HCT116 (cell line): Measurements from ENCODE around the gene ADK. TPM values are rescaled to one million over a fixed set of nuclear protein-coding genes. Genes with fewer than 3 reads are reported as not detected.

Experiments used
- ATAC-seq: fragments of 200-7000 bp; cut with Tn5 transposase; 2 replicates; pipeline ENCODE4 v1.9.1; 2020; ENCODE audit warnings: mild to moderate bottlenecking, moderate library complexity
- BruUV-seq: library from RNA; stranded (reverse); fragments of 400-500 nt; replicated peaks from 2 replicates; lab custom pipeline; 2021; lab: Mats Ljungman, UMichigan
- CTCF ChIA-PET: fragments of 300-600 bp; sonication (Branson Sonifier 250); formaldehyde crosslinking; loops from one replicate; lab custom pipeline; 2021; ENCODE audit warnings: antibody characterized with exemption; lab: Charles Lee
- POLR2A ChIA-PET: fragments of 300-600, 350-600 bp; sonication (Branson Sonifier 250); formaldehyde crosslinking; loops from one replicate; lab custom pipeline; 2021; ENCODE audit warnings: antibody characterized with exemption; lab: Charles Lee
- RAD21 ChIA-PET, 2 experiments: fragments of 300-600 bp; sonication (Branson Sonifier 250); formaldehyde crosslinking; loops; one replicate each; lab custom pipeline; 2023; ENCODE audit warnings: low total read pairs in 2 of 2; ENCODE audit not compliant: uncharacterized antibody in 2 of 2, unreplicated experiment in 2 of 2, low non-redundant PET in 1 of 2; lab: Charles Lee
- DNase-seq: peaks from one replicate; pipeline ENCODE4 v3.0.0-alpha.2; 2010; ENCODE audit warnings: low read depth, low spot score
- H2AFZ ChIP-seq: fragments of 200-600 bp; shearing (Covaris generic), sonication (generic); 2 replicates; pipeline ENCODE4 v1.6.1; 2017; ENCODE audit warnings: low read depth, mixed run types, mixed read lengths, antibody characterized with exemption, low read length; ENCODE audit not compliant: poor library complexity, severe bottlenecking
- H3K27ac ChIP-seq: 2 replicates; pipeline ENCODE4 v1.5.1; 2012; ENCODE audit warnings: low read depth, low read length
- H3K27me3 ChIP-seq: fragments of 200-600 bp; sonication (generic); 2 replicates; pipeline ENCODE4 v1.6.1; 2016; ENCODE audit warnings: mixed run types, low read length, mixed read lengths; ENCODE audit not compliant: insufficient read depth
- H3K36me3 ChIP-seq, 2 experiments: fragments of 200-500 bp in 1 of 2; fragments of 200-600 bp in 1 of 2; sonication (Bioruptor generic) in 1 of 2; sonication (generic) in 1 of 2; 2 replicates each; pipeline versions ENCODE4 v1.5.1 to v1.6.1; 2014 to 2016; ENCODE audit warnings: low read length in 2 of 2, inconsistent platforms in 1 of 2, mixed read lengths in 1 of 2, mixed run types in 1 of 2; ENCODE audit not compliant: insufficient read depth in 2 of 2, control insufficient read depth in 1 of 2
- H3K4me1 ChIP-seq, 2 experiments: fragments of 200-600 bp in 1 of 2; sonication (generic) in 1 of 2; 2 replicates each; pipeline versions ENCODE4 v1.5.1 to v1.6.1; 2012 to 2017; ENCODE audit warnings: low read length in 2 of 2, inconsistent platforms in 1 of 2, mild to moderate bottlenecking in 1 of 2, mixed read lengths in 1 of 2, mixed run types in 1 of 2, moderate library complexity in 1 of 2; ENCODE audit not compliant: insufficient read depth in 2 of 2, control insufficient read depth in 1 of 2
- H3K4me2 ChIP-seq: fragments of 200-600 bp; sonication (generic); 2 replicates; pipeline ENCODE4 v1.6.1; 2017; ENCODE audit warnings: mixed run types, low read length, mixed read lengths
- H3K4me3 ChIP-seq, 2 experiments: fragments of 200-600 bp in 1 of 2; sonication (generic) in 1 of 2; replicated peaks in 1 of 2; 2 replicates each; pipeline ENCODE4 v1.5.1; 2011 to 2016; ENCODE audit warnings: low read length in 2 of 2, control low read depth in 1 of 2, low read depth in 1 of 2, mild to moderate bottlenecking in 1 of 2, mixed read lengths in 1 of 2, mixed run types in 1 of 2
- H3K79me2 ChIP-seq: fragments of 200-600 bp; sonication (generic); 2 replicates; pipeline ENCODE4 v1.6.1; 2017; ENCODE audit warnings: mild to moderate bottlenecking, mixed run types, low read length, moderate library complexity, mixed read lengths; ENCODE audit not compliant: insufficient read depth
- H3K9ac ChIP-seq: fragments of 200-600 bp; sonication (generic); 2 replicates; pipeline ENCODE4 v1.6.1; 2016; ENCODE audit warnings: low read length, mixed read lengths
- H3K9me2 ChIP-seq: fragments of 200-600 bp; sonication (generic), shearing (Covaris generic); 2 replicates; pipeline ENCODE4 v1.6.1; 2017; ENCODE audit warnings: mixed run types, mild to moderate bottlenecking, moderate library complexity; ENCODE audit not compliant: insufficient read depth
- H3K9me3 ChIP-seq, 2 experiments: fragments of 200-500 bp in 1 of 2; fragments of 200-600 bp in 1 of 2; sonication (Bioruptor generic) in 1 of 2; sonication (generic) in 1 of 2; 2 replicates each; pipeline ENCODE4 v1.6.1; 2014 to 2017; ENCODE audit warnings: low read length in 2 of 2, mixed read lengths in 2 of 2, inconsistent platforms in 1 of 2, low read depth in 1 of 2, mild to moderate bottlenecking in 1 of 2, mixed run types in 1 of 2, moderate library complexity in 1 of 2; ENCODE audit not compliant: control insufficient read depth in 1 of 2, insufficient read depth in 1 of 2
- H4K20me1 ChIP-seq: fragments of 200-600 bp; sonication (generic), shearing (Covaris generic); 2 replicates; pipeline ENCODE4 v1.6.1; 2017; ENCODE audit warnings: mixed run types, mild to moderate bottlenecking, moderate library complexity; ENCODE audit not compliant: insufficient read depth
- ATF3 ChIP-seq: IDR thresholded peaks from 2 replicates; pipeline ENCODE4 v1.6.1; 2012
- CBX3 ChIP-seq: IDR thresholded peaks from 2 replicates; pipeline ENCODE4 v1.6.1; 2012; ENCODE audit warnings: low read depth
- ELF1 ChIP-seq: IDR thresholded peaks from 2 replicates; pipeline ENCODE4 v1.6.1; 2012; ENCODE audit warnings: low read depth, borderline replicate concordance
- EZH2phosphoT487 ChIP-seq: fragments of 200-600 bp; IDR thresholded peaks from 2 replicates; pipeline ENCODE4 v1.6.1; 2018; ENCODE audit warnings: antibody characterized with exemption, borderline replicate concordance
- FOSL1 ChIP-seq: IDR thresholded peaks from 2 replicates; pipeline ENCODE4 v1.6.1; 2012; ENCODE audit warnings: low read depth
- JUND ChIP-seq: IDR thresholded peaks from 2 replicates; pipeline ENCODE4 v1.6.1; 2012
- MAX ChIP-seq: IDR thresholded peaks from 2 replicates; pipeline ENCODE4 v1.6.1; 2012
- POLR2A ChIP-seq: IDR thresholded peaks from 2 replicates; pipeline ENCODE4 v1.7.0; 2011; ENCODE audit warnings: borderline replicate concordance; ENCODE audit not compliant: insufficient read depth, insufficient read length; ENCODE audit errors: extremely low read depth
- POLR2AphosphoS5 ChIP-seq: IDR thresholded peaks from 2 replicates; pipeline ENCODE4 v1.6.1; 2011; ENCODE audit warnings: mild to moderate bottlenecking, low read depth, low read length, moderate library complexity
- REST ChIP-seq: IDR thresholded peaks from 2 replicates; pipeline ENCODE4 v1.6.1; 2012; ENCODE audit warnings: low read depth
- SIN3A ChIP-seq: IDR thresholded peaks from 2 replicates; pipeline ENCODE4 v1.6.1; 2012; ENCODE audit warnings: low read depth
- SP1 ChIP-seq: IDR thresholded peaks from 2 replicates; pipeline ENCODE4 v1.6.1; 2012; ENCODE audit warnings: low read depth
- SRF ChIP-seq: IDR thresholded peaks from 2 replicates; pipeline ENCODE4 v1.6.1; 2012; ENCODE audit warnings: low read depth
- YY1 ChIP-seq: IDR thresholded peaks from 2 replicates; pipeline ENCODE4 v1.6.1; 2011; ENCODE audit warnings: low read length, low read depth, moderate library complexity, mild to moderate bottlenecking; ENCODE audit not compliant: insufficient replicate concordance; ENCODE audit errors: extremely low read depth
- ZBTB33 ChIP-seq: IDR thresholded peaks from 2 replicates; pipeline ENCODE4 v1.6.1; 2011; ENCODE audit warnings: mild to moderate bottlenecking, low read length, moderate library complexity; ENCODE audit not compliant: insufficient replicate concordance; ENCODE audit errors: extremely low read depth
- ZFX ChIP-seq: fragments of 450-650 bp; IDR thresholded peaks from 2 replicates; pipeline ENCODE4 v1.6.1; 2017
- ZNF274 ChIP-seq: fragments of 200-500 bp; sonication (Bioruptor generic); IDR thresholded peaks from 2 replicates; pipeline ENCODE4 v1.6.1; 2014; ENCODE audit warnings: mild to moderate bottlenecking, low read depth, low read length, inconsistent platforms
- intact Hi-C: fragments of 100-400 bp; cut with micrococcal nuclease; formaldehyde crosslinking; loops from 2 replicates; pipeline ENCODE4 v1.10.0; 2022
- total RNA-seq: library from RNA; stranded (reverse); gene quantifications from one replicate; pipeline ENCODE4 v1.2.1, GENCODE V29; 2021; ENCODE audit not compliant: unreplicated experiment
- TF ChIP-seq, protein P1 (sequence below), 3 experiments: fragments of 200-600 bp in 1 of 3; sonication (generic) in 1 of 3; IDR thresholded peaks in 2 of 3; conservative IDR thresholded peaks in 1 of 3; 2 replicates each; pipeline ENCODE4 v1.5.1; 2012 to 2017; ENCODE audit warnings: low read depth in 2 of 3, low read length in 2 of 3, antibody characterized with exemption in 1 of 3, borderline replicate concordance in 1 of 3, control low read depth in 1 of 3, mild to moderate bottlenecking in 1 of 3, mixed read lengths in 1 of 3, mixed run types in 1 of 3, moderate library complexity in 1 of 3; ENCODE audit not compliant: insufficient read depth in 1 of 3

ADK gene
- total RNA-seq, 1 experiment from 2014 or later: 55.0 TPM

DNA sequence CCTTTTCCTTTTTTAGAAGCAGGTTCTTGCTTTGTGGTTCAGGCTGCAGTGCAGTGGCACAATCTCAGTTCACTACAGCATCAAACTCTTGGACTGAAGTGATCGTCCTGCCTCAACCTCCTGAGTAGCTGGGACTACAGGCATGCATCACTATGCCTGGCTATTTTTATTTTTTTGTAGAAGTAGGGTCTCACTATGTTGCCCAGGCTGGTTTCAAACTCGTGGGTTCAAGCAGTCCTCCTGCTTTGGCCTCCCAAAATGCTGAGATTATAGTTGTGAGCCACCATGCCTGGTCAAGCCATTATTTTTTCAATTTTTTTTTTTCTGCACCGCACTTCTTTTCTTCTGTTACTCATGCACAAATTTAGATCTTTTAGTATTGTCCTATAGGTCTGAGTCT lies 154.7 kb downstream of the ADK start:
- no peaks in the 10 kb centered on the region for H3K4me1 ChIP-seq
- H3K9ac ChIP-seq: no peak overlapping the region
- no TSS peak for BruUV-seq
- H4K20me1 ChIP-seq: peaks cover 4% of the 10 kb centered on the region; the same call in 1 of the 2 replicates
- H3K27me3 ChIP-seq: no peaks in the 10 kb centered on the region
- intact Hi-C loops: no loop called here
- ChIA-PET RAD21 (no interaction called here), CTCF (no interaction called here), POLR2A (no interaction called here)
- TF ChIP-seq ATF3: no peak
- no peak for TF ChIP-seq SIN3A
- TF ChIP-seq MAX: no peak
- TF ChIP-seq REST: no peak
- TF ChIP-seq CBX3: no peak
- no peak for TF ChIP-seq POLR2AphosphoS5
- no peak for TF ChIP-seq EZH2phosphoT487
- no peak for TF ChIP-seq YY1
- TF ChIP-seq JUND: no peak
- TF ChIP-seq ZFX: no peak
- no peak for TF ChIP-seq ELF1
- no peak for TF ChIP-seq SP1
- no peak for TF ChIP-seq ZBTB33
- no peak for TF ChIP-seq POLR2A
- no peak for TF ChIP-seq FOSL1
- no peak for TF ChIP-seq SRF
- TF ChIP-seq, protein P1, sequence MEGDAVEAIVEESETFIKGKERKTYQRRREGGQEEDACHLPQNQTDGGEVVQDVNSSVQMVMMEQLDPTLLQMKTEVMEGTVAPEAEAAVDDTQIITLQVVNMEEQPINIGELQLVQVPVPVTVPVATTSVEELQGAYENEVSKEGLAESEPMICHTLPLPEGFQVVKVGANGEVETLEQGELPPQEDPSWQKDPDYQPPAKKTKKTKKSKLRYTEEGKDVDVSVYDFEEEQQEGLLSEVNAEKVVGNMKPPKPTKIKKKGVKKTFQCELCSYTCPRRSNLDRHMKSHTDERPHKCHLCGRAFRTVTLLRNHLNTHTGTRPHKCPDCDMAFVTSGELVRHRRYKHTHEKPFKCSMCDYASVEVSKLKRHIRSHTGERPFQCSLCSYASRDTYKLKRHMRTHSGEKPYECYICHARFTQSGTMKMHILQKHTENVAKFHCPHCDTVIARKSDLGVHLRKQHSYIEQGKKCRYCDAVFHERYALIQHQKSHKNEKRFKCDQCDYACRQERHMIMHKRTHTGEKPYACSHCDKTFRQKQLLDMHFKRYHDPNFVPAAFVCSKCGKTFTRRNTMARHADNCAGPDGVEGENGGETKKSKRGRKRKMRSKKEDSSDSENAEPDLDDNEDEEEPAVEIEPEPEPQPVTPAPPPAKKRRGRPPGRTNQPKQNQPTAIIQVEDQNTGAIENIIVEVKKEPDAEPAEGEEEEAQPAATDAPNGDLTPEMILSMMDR (IDR thresholded peaks at IDR 0.05 in 2 of 3, conservative IDR thresholded peaks at IDR 0.05 in 1 of 3; ENCODE audit: borderline replicate concordance in 1 of 3, insufficient read depth in 1 of 3, low read depth in 2 of 3, low read length in 2 of 3): no peak
- no peak for TF ChIP-seq ZNF274
- H3K9me2 ChIP-seq: no peaks in the 10 kb centered on the region
- no peaks in the 10 kb centered on the region for H3K36me3 ChIP-seq
- H3K79me2 ChIP-seq: peaks cover 5% of the 10 kb centered on the region
- no peaks in the 10 kb centered on the region for H3K9me3 ChIP-seq
- ATAC-seq (no peak), DNase-seq (no peak)
- H2AFZ ChIP-seq: no peak overlapping the region
- H3K27ac ChIP-seq: no peak overlapping the region
- no peak overlapping the region for H3K4me2 ChIP-seq
- no peak overlapping the region for H3K4me3 ChIP-seq
